Activated naive CD8-positive, alpha-beta T cell treated with anti-CD3 and anti-CD28 coated beads for 36 hours (primary cell): ENCODE measurements around the gene KRT37. TPM values are rescaled to one million over a fixed set of nuclear protein-coding genes. Genes with fewer than 3 reads are reported as not detected.
"Not testable (repeated sequence)": the region's sequence is repeated elsewhere in the genome, so short reads cannot be mapped to it uniquely, and the experiment has no call there.

Source experiments
- DNase-seq: peaks from one replicate; pipeline ENCODE4 v3.0.0; 2021
- H3K27ac Mint-ChIP-seq: one replicate; pipeline ENCODE4 v1.8.0; 2022; ENCODE audit warnings: mild to moderate bottlenecking, moderate library complexity, mixed read lengths
- H3K27me3 Mint-ChIP-seq: one replicate; pipeline ENCODE4 v1.8.0; 2022; ENCODE audit warnings: mild to moderate bottlenecking, mixed read lengths
- H3K36me3 Mint-ChIP-seq: one replicate; pipeline ENCODE4 v1.8.0; 2021; ENCODE audit warnings: mild to moderate bottlenecking, mixed read lengths
- H3K4me1 Mint-ChIP-seq: one replicate; pipeline ENCODE4 v1.8.0; 2021; ENCODE audit warnings: mixed read lengths
- H3K4me3 Mint-ChIP-seq: one replicate; pipeline ENCODE4 v1.8.0; 2022; ENCODE audit warnings: mild to moderate bottlenecking, moderate library complexity, mixed read lengths
- H3K9me3 Mint-ChIP-seq: one replicate; pipeline ENCODE4 v1.8.0; 2022; ENCODE audit warnings: mixed read lengths
- total RNA-seq, 2 experiments: library from RNA; stranded (reverse); gene quantifications; one replicate each; pipeline ENCODE4 v1.2.3, GENCODE V29; 2021

KRT37 gene
- total RNA-seq, 2 experiments from 2014 or later, result not detected

DNA sequence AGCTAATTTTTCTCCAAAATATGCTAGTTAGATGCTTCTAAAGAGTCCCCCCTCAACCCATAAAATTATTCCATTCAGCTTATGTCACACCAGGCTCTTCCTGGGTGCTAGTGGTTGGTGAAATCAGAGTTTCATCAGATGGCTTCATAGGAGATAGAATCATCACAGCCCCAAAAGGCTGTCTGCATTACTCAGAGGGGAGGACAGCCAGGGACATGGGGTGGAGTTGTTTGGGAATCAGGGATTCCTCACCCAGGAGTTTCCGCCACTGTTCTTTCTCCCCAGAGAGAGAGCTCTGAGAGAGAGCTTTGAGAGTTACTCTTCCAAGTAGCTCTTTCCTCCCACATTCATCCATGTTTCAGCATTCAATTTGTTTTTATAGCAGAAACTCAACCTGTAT is 42.0 kb downstream of the KRT37 start:
- no peak overlapping the region for H3K27ac Mint-ChIP-seq
- peaks cover 4% of the 10 kb centered on the region for H3K27me3 Mint-ChIP-seq
- H3K9me3 Mint-ChIP-seq, result peaks cover 10% of the 10 kb centered on the region
- no peak overlapping the region for H3K4me3 Mint-ChIP-seq
- no peak for DNase-seq
- peaks cover 5% of the 10 kb centered on the region for H3K36me3 Mint-ChIP-seq
- peaks cover 6% of the 10 kb centered on the region for H3K4me1 Mint-ChIP-seq

DNA sequence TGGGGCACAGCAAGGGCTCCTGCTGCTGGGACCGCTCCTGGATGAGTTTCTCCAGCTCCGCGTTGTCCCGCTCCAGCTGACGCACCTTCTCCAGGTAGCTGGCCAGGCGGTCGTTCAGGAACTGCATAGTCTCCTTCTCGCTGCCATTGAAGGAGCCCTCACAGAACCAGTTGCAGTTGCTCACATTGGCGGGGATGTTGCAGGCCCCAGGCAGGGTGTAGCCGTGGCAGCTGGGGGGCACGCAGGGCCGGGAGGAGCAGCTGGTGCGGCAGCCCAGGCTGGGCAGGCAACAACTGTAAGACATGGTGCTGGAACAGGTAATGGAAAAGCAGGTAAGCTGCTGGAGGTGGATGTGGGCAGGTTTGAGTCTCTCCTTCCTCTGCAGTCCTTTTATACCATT is 42.4 kb downstream of the KRT37 start, which contains the start of gene KRT34:
KRT34 (minus strand) TSS at position 364 of the 400 bp plus-strand sequence; CDS start at position 304, 60 bp downstream.
- not testable (repeated sequence) for DNase-seq, H3K27ac Mint-ChIP-seq, H3K9me3 Mint-ChIP-seq, H3K4me1 Mint-ChIP-seq, H3K36me3 Mint-ChIP-seq, H3K4me3 Mint-ChIP-seq, H3K27me3 Mint-ChIP-seq

DNA sequence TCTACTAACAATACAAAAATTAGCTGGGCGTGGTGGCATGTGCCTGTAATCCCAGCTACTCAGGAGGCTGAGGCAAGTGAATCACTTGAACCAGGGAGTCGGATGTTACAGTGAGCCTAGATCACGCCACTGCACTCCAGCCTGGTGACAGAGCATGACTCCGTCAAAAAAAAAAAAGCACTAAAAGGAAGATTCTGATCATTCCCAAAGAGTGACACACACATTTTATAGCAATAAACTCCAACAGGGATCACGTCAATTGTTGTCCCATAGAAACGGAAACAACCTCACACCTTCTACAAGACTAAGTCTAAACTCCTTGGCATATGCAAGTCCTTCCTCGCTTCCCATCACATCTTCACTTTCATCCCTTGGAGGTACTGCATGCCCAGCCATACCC is 44.3 kb downstream of the KRT37 start:
- H3K4me1 Mint-ChIP-seq, H3K27ac Mint-ChIP-seq, H3K9me3 Mint-ChIP-seq, H3K36me3 Mint-ChIP-seq, H3K4me3 Mint-ChIP-seq, DNase-seq, H3K27me3 Mint-ChIP-seq: not testable (repeated sequence)

DNA sequence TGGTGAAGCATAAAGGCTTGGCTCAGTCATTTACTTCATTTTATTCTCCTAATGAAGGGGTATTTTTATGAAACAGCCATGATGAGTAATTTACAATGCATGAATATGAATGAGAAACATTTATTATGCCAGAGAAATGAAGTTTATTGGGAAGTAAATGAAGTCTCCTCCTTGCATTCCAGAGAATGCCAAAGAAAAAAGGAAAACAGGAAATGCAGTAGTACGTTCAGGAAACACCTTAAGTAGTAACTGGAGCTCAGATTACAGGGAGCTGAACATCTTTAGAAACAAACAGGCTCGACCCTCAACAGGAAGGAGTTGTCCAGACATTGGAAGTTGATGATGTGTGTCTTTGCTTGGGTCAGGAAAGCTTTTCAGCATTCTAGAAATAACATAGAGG is 46.8 kb downstream of the KRT37 start:
- DNase-seq, result no peak
- Mint-ChIP-seq H3K4me3 (no peak overlapping the region), H3K27me3 (no peaks in the 10 kb centered on the region), H3K9me3 (peaks cover 9% of the 10 kb centered on the region), H3K36me3 (no peaks in the 10 kb centered on the region), H3K27ac (no peak overlapping the region), H3K4me1 (peaks cover 6% of the 10 kb centered on the region)

Other genes with a start within 250 kb of the KRT37 start
- not detected for gene KRTAP4-2, start 246.4 kb downstream of the KRT37 start, total RNA-seq
- not detected for gene KRTAP4-1, start 239.7 kb downstream of the KRT37 start, total RNA-seq
- not detected for gene KRTAP9-1, start 234.7 kb downstream of the KRT37 start, total RNA-seq
- gene KRTAP9-2, start 197.9 kb downstream of the KRT37 start, total RNA-seq, result not detected
- gene KRTAP9-3, start 192.1 kb downstream of the KRT37 start, total RNA-seq, result not detected
- not detected for gene KRTAP9-8, start 186.6 kb downstream of the KRT37 start, total RNA-seq
- not detected for gene KRTAP9-4, start 174.9 kb downstream of the KRT37 start, total RNA-seq
- not detected for gene KRTAP9-9, start 169.2 kb downstream of the KRT37 start, total RNA-seq
- gene KRTAP9-6, start 159.2 kb downstream of the KRT37 start, total RNA-seq, result not detected
- not detected for gene KRTAP9-7, start 148.9 kb downstream of the KRT37 start, total RNA-seq
- gene KRTAP29-1, start 121.7 kb downstream of the KRT37 start, total RNA-seq, result not detected
- gene KRTAP16-1, start 115.3 kb downstream of the KRT37 start, total RNA-seq, result not detected
- not detected for gene KRTAP17-1, start 108.9 kb downstream of the KRT37 start, total RNA-seq
- gene KRT33A, start 73.8 kb downstream of the KRT37 start, total RNA-seq, result not detected
- not detected for gene KRT33B, start 54.8 kb downstream of the KRT37 start, total RNA-seq
- gene KRT34, start 42.3 kb downstream of the KRT37 start, total RNA-seq, result not detected
- not detected for gene KRT31, start 27.0 kb downstream of the KRT37 start, total RNA-seq
- not detected for gene KRT38, start 16.4 kb upstream of the KRT37 start, total RNA-seq
- gene KRT32, start 42.8 kb upstream of the KRT37 start, total RNA-seq, result not detected
- gene KRT35, start 56.6 kb upstream of the KRT37 start, total RNA-seq, result not detected
- gene KRT36, start 65.3 kb upstream of the KRT37 start, total RNA-seq, result not detected
- gene KRT13, start 81.0 kb upstream of the KRT37 start, total RNA-seq, result not detected
- gene KRT15, start 94.3 kb upstream of the KRT37 start, total RNA-seq, result not detected
- gene KRT19, start 103.7 kb upstream of the KRT37 start, total RNA-seq, result not detected
- not detected for gene KRT9, start 147.5 kb upstream of the KRT37 start, total RNA-seq
- not detected for gene KRT14, start 162.3 kb upstream of the KRT37 start, total RNA-seq
- gene KRT16, start 188.2 kb upstream of the KRT37 start, total RNA-seq, result not detected
- not detected for gene KRT17, start 200.0 kb upstream of the KRT37 start, total RNA-seq